IMR-90 (cell line): Measurements from ENCODE around the gene OTOG. TPM values are rescaled to one million over a fixed set of nuclear protein-coding genes. Genes with fewer than 3 reads are reported as not detected.

Experiments used
- ATAC-seq: fragments of 200-7000 bp; cut with Tn5 transposase; 2 replicates; pipeline ENCODE4 v1.9.1; 2020; ENCODE audit warnings: low read depth, mild to moderate bottlenecking, moderate library complexity
- BruUV-seq: library from RNA; stranded (reverse); fragments of 400-500 nt; replicated peaks from 2 replicates; lab custom pipeline; 2021; lab: Mats Ljungman, UMichigan
- CTCF ChIA-PET: fragments of 300-600 bp; formaldehyde crosslinking; extraction: SDS; loops from one replicate; lab custom pipeline; 2021; ENCODE audit warnings: antibody characterized with exemption; lab: Yijun Ruan, JAX
- POLR2A ChIA-PET: fragments of 300-600 bp; sonication (Branson Sonifier 250); formaldehyde crosslinking; loops from one replicate; lab custom pipeline; 2022; ENCODE audit warnings: antibody characterized with exemption; ENCODE audit not compliant: unreplicated experiment; lab: Charles Lee
- DNase-seq: peaks from one replicate; pipeline ENCODE4 v3.0.0; 2013
- H2AFZ ChIP-seq: replicated peaks from 2 replicates; pipeline ENCODE3; 2013; ENCODE audit warnings: low read length, mild to moderate bottlenecking; ENCODE audit not compliant: poor library complexity
- H2AK5ac ChIP-seq: 2 replicates; pipeline ENCODE4 v1.6.1; 2013; ENCODE audit warnings: low read depth, low read length, inconsistent platforms
- H2AK9ac ChIP-seq: replicated peaks from 2 replicates; pipeline ENCODE3; 2013; ENCODE audit warnings: mild to moderate bottlenecking, low read depth, low read length, moderate library complexity; ENCODE audit not compliant: poor library complexity
- H2BK120ac ChIP-seq: 2 replicates; pipeline ENCODE4 v1.6.1; 2013; ENCODE audit warnings: low read depth, low read length, inconsistent platforms
- H2BK15ac ChIP-seq: 3 replicates; pipeline ENCODE4 v1.6.1; 2013; ENCODE audit warnings: low read depth, low read length, inconsistent platforms
- H2BK20ac ChIP-seq: 2 replicates; pipeline ENCODE4 v1.6.1; 2013; ENCODE audit warnings: low read depth, mild to moderate bottlenecking, inconsistent platforms, low read length, moderate library complexity
- H2BK5ac ChIP-seq: 2 replicates; pipeline ENCODE4 v1.6.1; 2013; ENCODE audit warnings: mild to moderate bottlenecking, low read depth, low read length, inconsistent platforms; ENCODE audit not compliant: poor library complexity, severe bottlenecking
- H3K14ac ChIP-seq: replicated peaks from 2 replicates; pipeline ENCODE4 v1.6.1; 2013; ENCODE audit warnings: low read depth, low read length, inconsistent platforms
- H3K18ac ChIP-seq: 2 replicates; pipeline ENCODE4 v1.6.1; 2013; ENCODE audit warnings: low read depth, low read length, control low read depth
- H3K23ac ChIP-seq: 2 replicates; pipeline ENCODE4 v1.6.1; 2013; ENCODE audit warnings: low read depth, low read length, inconsistent platforms
- H3K27ac ChIP-seq: 2 replicates; pipeline ENCODE4 v1.5.1; 2013; ENCODE audit warnings: mild to moderate bottlenecking, control low read depth, low read length; ENCODE audit not compliant: insufficient read depth
- H3K27me3 ChIP-seq: 2 replicates; pipeline ENCODE4 v1.6.1; 2013; ENCODE audit warnings: low read length; ENCODE audit not compliant: control insufficient read depth, insufficient read depth
- H3K36me3 ChIP-seq: 2 replicates; pipeline ENCODE4 v1.6.1; 2013; ENCODE audit warnings: low read length, mixed read lengths; ENCODE audit not compliant: control insufficient read depth, insufficient read depth
- H3K4ac ChIP-seq: 2 replicates; pipeline ENCODE4 v1.6.1; 2013; ENCODE audit warnings: low read depth, low read length, inconsistent platforms
- H3K4me1 ChIP-seq: 2 replicates; pipeline ENCODE4 v1.6.1; 2013; ENCODE audit warnings: low read length, mixed read lengths; ENCODE audit not compliant: control insufficient read depth, insufficient read depth
- H3K4me2 ChIP-seq: 2 replicates; pipeline ENCODE4 v1.6.1; 2013; ENCODE audit warnings: low read depth, mild to moderate bottlenecking, control low read depth, low read length, moderate library complexity
- H3K4me3 ChIP-seq: 2 replicates; pipeline ENCODE4 v1.5.1; 2013; ENCODE audit warnings: low read depth, mild to moderate bottlenecking, control low read depth, low read length, moderate library complexity; ENCODE audit not compliant: insufficient read depth
- H3K56ac ChIP-seq: 2 replicates; pipeline ENCODE4 v1.6.1; 2013; ENCODE audit warnings: low read length, inconsistent platforms; ENCODE audit not compliant: insufficient read depth; ENCODE audit errors: extremely low read depth
- H3K79me1 ChIP-seq, 2 experiments: 2 replicates each; pipeline ENCODE4 v1.6.1; 2013; ENCODE audit warnings: low read length in 2 of 2, inconsistent platforms in 1 of 2, low read depth in 1 of 2
- H3K9ac ChIP-seq: 2 replicates; pipeline ENCODE4 v1.6.1; 2013; ENCODE audit warnings: low read depth, low read length, control low read depth
- H3K9me1 ChIP-seq: 2 replicates; pipeline ENCODE4 v1.6.1; 2013; ENCODE audit warnings: low read length, inconsistent platforms; ENCODE audit not compliant: insufficient read depth
- H3K9me3 ChIP-seq: 2 replicates; pipeline ENCODE4 v1.6.1; 2013; ENCODE audit warnings: low read length; ENCODE audit not compliant: control insufficient read depth, insufficient read depth
- H4K20me1 ChIP-seq: 2 replicates; pipeline ENCODE4 v1.6.1; 2013; ENCODE audit warnings: low read length, inconsistent platforms; ENCODE audit not compliant: insufficient read depth
- H4K5ac ChIP-seq: 2 replicates; pipeline ENCODE4 v1.6.1; 2013; ENCODE audit warnings: mild to moderate bottlenecking, low read depth, low read length, control low read depth
- H4K8ac ChIP-seq, 2 experiments: 2 replicates each; pipeline ENCODE4 v1.6.1; 2013; ENCODE audit warnings: low read depth in 2 of 2, low read length in 2 of 2, control low read depth in 1 of 2, inconsistent platforms in 1 of 2
- H4K91ac ChIP-seq: 2 replicates; pipeline ENCODE4 v1.6.1; 2013; ENCODE audit warnings: low read depth, low read length, inconsistent platforms; ENCODE audit not compliant: insufficient read depth
- BHLHE40 ChIP-seq: fragments of 150-350 bp; IDR thresholded peaks from 2 replicates; pipeline ENCODE4 v1.6.1; 2016; ENCODE audit warnings: mild to moderate bottlenecking, low read depth, low read length
- CEBPB ChIP-seq: IDR thresholded peaks from 2 replicates; pipeline ENCODE4 v1.6.1; 2012; ENCODE audit warnings: low read depth, low read length, improper control_type of control experiment
- CHD1 ChIP-seq: IDR thresholded peaks from 2 replicates; pipeline ENCODE4 v1.6.1; 2012; ENCODE audit warnings: low read depth, low read length, improper control_type of control experiment
- CTCF ChIP-seq: conservative IDR thresholded peaks from 2 replicates; pipeline ENCODE4 v1.5.1; 2012; ENCODE audit warnings: mild to moderate bottlenecking, low read depth, low read length, improper control_type of control experiment
- ELK1 ChIP-seq: fragments of 150-350 bp; IDR thresholded peaks from 2 replicates; pipeline ENCODE4 v1.6.1; 2016; ENCODE audit warnings: low read depth, mild to moderate bottlenecking, low read length, moderate library complexity, borderline replicate concordance
- FOS ChIP-seq: fragments of 150-350 bp; IDR thresholded peaks from 2 replicates; pipeline ENCODE4 v1.6.1; 2016; ENCODE audit warnings: low read depth, low read length
- MAFK ChIP-seq: IDR thresholded peaks from 2 replicates; pipeline ENCODE4 v1.6.1; 2012; ENCODE audit warnings: low read depth, low read length, improper control_type of control experiment
- NFE2L2 ChIP-seq: fragments of 150-350 bp; IDR thresholded peaks from 2 replicates; pipeline ENCODE4 v1.6.1; 2016; ENCODE audit warnings: low read depth, mild to moderate bottlenecking, low read length
- POLR2A ChIP-seq: IDR thresholded peaks from 2 replicates; pipeline ENCODE4 v1.6.1; 2012; ENCODE audit warnings: mild to moderate bottlenecking, low read depth, low read length
- RFX5 ChIP-seq: IDR thresholded peaks from 2 replicates; pipeline ENCODE4 v1.8.0; 2012; ENCODE audit warnings: low read depth, mild to moderate bottlenecking, low read length, moderate library complexity
- WGBS, 2 experiments: methylation state at CpG; one replicate each; pipeline versions ENCODE4 v1.1.5 to v1.1.7; 2013; ENCODE audit warnings: missing lambda C conversion rate in 2 of 2; ENCODE audit not compliant: insufficient read length in 1 of 2; ENCODE audit errors: extremely low coverage in 2 of 2; 5-methylcytosine and 5-hydroxymethylcytosine counted together
- dilution Hi-C: fragments of 300-500 bp; cut with HindIII; formaldehyde crosslinking; loops from one replicate; pipeline ENCODE4 v1.14.3; 2018; ENCODE audit warnings: low sequenced_read_pairs; ENCODE audit not compliant: unreplicated experiment
- in situ Hi-C: fragments of 300-500 bp; cut with MboI; formaldehyde crosslinking; loops from 3 replicates; pipeline ENCODE4 v1.14.3; 2019; ENCODE audit warnings: low sequenced_read_pairs, inconsistent platforms, mixed read lengths
- intact Hi-C: fragments of 100-400 bp; cut with micrococcal nuclease; formaldehyde crosslinking; loops from 2 replicates; pipeline ENCODE4 v1.10.0; 2022
- polyA plus RNA-seq, 3 experiments: library from polyadenylated mRNA; depleted of rRNA; stranded (reverse); fragments of >200 nt; gene quantifications; 2 replicates each; pipeline ENCODE4 v1.2.3, GENCODE V29; 2012; ENCODE audit warnings: low replicate concordance in 1 of 3
- total RNA-seq: library from RNA; depleted of rRNA; stranded (reverse); fragments of >200 nt; gene quantifications from 2 replicates; pipeline ENCODE4 v1.2.3, GENCODE V29; 2012

Gene OTOG
- total and polyA plus RNA-seq, 2 of the 4 experiments (the other 2 are of a cell fraction): not detected

- no peak overlapping the region for H3K18ac ChIP-seq
- no peaks in the 10 kb centered on the region; the same call in 1 of the 2 replicates for H3K27me3 ChIP-seq
- ChIA-PET POLR2A (no interaction called here), CTCF (no interaction called here)
- H3K9me3 ChIP-seq: no peaks in the 10 kb centered on the region
- H4K91ac ChIP-seq: no peak overlapping the region
- H3K79me1 ChIP-seq: no peaks in the 10 kb centered on the region
- no peaks in the 10 kb centered on the region for H3K36me3 ChIP-seq
- no peak overlapping the region for H3K4me3 ChIP-seq
- H3K23ac ChIP-seq: no peak overlapping the region
- no peak overlapping the region for H2BK120ac ChIP-seq
- no peak overlapping the region for H3K27ac ChIP-seq
- DNase-seq (no peak), ATAC-seq (no peak)
- H4K5ac ChIP-seq: no peak overlapping the region
- no peak overlapping the region for H3K14ac ChIP-seq
- no peak overlapping the region for H4K8ac ChIP-seq
- H2AFZ ChIP-seq: no peak overlapping the region
- no peak overlapping the region for H3K56ac ChIP-seq
- H3K4me2 ChIP-seq: no peak overlapping the region
- H3K9me1 ChIP-seq: no peaks in the 10 kb centered on the region
- in situ Hi-C loops: no loop called here
- H2BK20ac ChIP-seq: no peak overlapping the region
- no peaks in the 10 kb centered on the region for H3K4me1 ChIP-seq
- no TSS peak for BruUV-seq
- no peak overlapping the region for H2AK9ac ChIP-seq
- TF ChIP-seq RFX5: no peak
- TF ChIP-seq POLR2A: no peak
- TF ChIP-seq BHLHE40: no peak
- no peak for TF ChIP-seq FOS
- TF ChIP-seq NFE2L2: no peak
- TF ChIP-seq CTCF: no peak
- no peak for TF ChIP-seq ELK1
- no peak for TF ChIP-seq CEBPB
- no peak for TF ChIP-seq CHD1
- no peak for TF ChIP-seq MAFK
- H4K20me1 ChIP-seq: no peaks in the 10 kb centered on the region
- no peak overlapping the region for H3K4ac ChIP-seq
- no peak overlapping the region for H2AK5ac ChIP-seq
- H2BK15ac ChIP-seq: no peak overlapping the region
- dilution Hi-C loops: no loop called here
- H3K9ac ChIP-seq: no peak overlapping the region
- H2BK5ac ChIP-seq: no peak overlapping the region
- intact Hi-C loops: no loop called here
- 50% methylated on average over 2 of the region's 4 CpGs; no CpG with 5 or more reads in 1 of the 2 experiments for WGBS, 2 experiments
These were observed 101.5 kb downstream of the OTOG start for GRCh38 chr11:17648528-17648927.
